Chondrocyte (in vitro differentiated cells): ENCODE results near the gene WDR90. TPM values are rescaled to one million over a fixed set of nuclear protein-coding genes. Genes with fewer than 3 reads are reported as not detected.

Source experiments
- DNase-seq: peaks from one replicate; pipeline ENCODE4 v3.0.0; 2021; ENCODE audit warnings: mixed read lengths, low spot score
- H3K27ac Mint-ChIP-seq: one replicate; pipeline ENCODE4 v1.8.0; 2021; ENCODE audit warnings: mild to moderate bottlenecking, moderate library complexity, mixed read lengths; ENCODE audit not compliant: unreplicated experiment
- H3K27me3 Mint-ChIP-seq: 2 replicates; pipeline ENCODE4 v1.8.0; 2021; ENCODE audit warnings: low read depth, mixed read lengths
- H3K36me3 Mint-ChIP-seq: 2 replicates; pipeline ENCODE4 v1.8.0; 2021; ENCODE audit warnings: low read depth, mixed read lengths
- H3K4me1 Mint-ChIP-seq: 2 replicates; pipeline ENCODE4 v1.8.0; 2021; ENCODE audit warnings: low read depth, mild to moderate bottlenecking, mixed read lengths
- H3K4me3 Mint-ChIP-seq: one replicate; pipeline ENCODE4 v1.8.0; 2021; ENCODE audit warnings: mild to moderate bottlenecking, moderate library complexity, mixed read lengths; ENCODE audit not compliant: unreplicated experiment
- H3K9me3 Mint-ChIP-seq: 2 replicates; pipeline ENCODE4 v1.8.0; 2021; ENCODE audit warnings: low read depth, mixed read lengths
- CTCF ChIP-seq: fragments of 200-600 bp; sonication (generic); IDR thresholded peaks from 2 replicates; pipeline ENCODE4 v1.5.0; 2021; ENCODE audit warnings: antibody characterized with exemption, mild to moderate bottlenecking, moderate library complexity
- total RNA-seq: library from RNA; stranded (reverse); gene quantifications from 3 replicates; pipeline ENCODE4 v1.2.1, GENCODE V29; 2021

WDR90 gene
- total RNA-seq, 1 donor from 2014 or later: 17.0 TPM

- H3K27ac Mint-ChIP-seq: no peak overlapping the region
- H3K4me1 Mint-ChIP-seq: peaks cover 30% of the 10 kb centered on the region
- no peak for TF ChIP-seq CTCF
- peaks cover 10% of the 10 kb centered on the region for H3K36me3 Mint-ChIP-seq
- H3K27me3 Mint-ChIP-seq: no peaks in the 10 kb centered on the region
- H3K9me3 Mint-ChIP-seq: no peaks in the 10 kb centered on the region
- DNase-seq: no peak
- H3K4me3 Mint-ChIP-seq: no peak overlapping the region
These were observed 28.4 kb downstream of the WDR90 start for GRCh38 chr16:677316-678190.

GRCh38 chr16:678209-678857 lies 29.2 kb downstream of the WDR90 start:
- H3K27me3 Mint-ChIP-seq: no peaks in the 10 kb centered on the region
- no peak overlapping the region for H3K27ac Mint-ChIP-seq
- H3K36me3 Mint-ChIP-seq: peaks cover 8% of the 10 kb centered on the region
- no peak for TF ChIP-seq CTCF
- peaks cover 38% of the 10 kb centered on the region for H3K4me1 Mint-ChIP-seq
- no peak overlapping the region for H3K4me3 Mint-ChIP-seq
- no peaks in the 10 kb centered on the region for H3K9me3 Mint-ChIP-seq
- no peak for DNase-seq

GRCh38 chr16:678858-679813 lies 30.0 kb downstream of the WDR90 start:
- DNase-seq: no peak
- no peak for TF ChIP-seq CTCF
- Mint-ChIP-seq H3K27me3 (no peaks in the 10 kb centered on the region), H3K36me3 (peaks cover 8% of the 10 kb centered on the region), H3K27ac (peak overlapping the region; percentile 93), H3K9me3 (no peaks in the 10 kb centered on the region), H3K4me1 (peaks cover 41% of the 10 kb centered on the region), H3K4me3 (peak overlapping the region; percentile 76)

- DNase-seq: no peak
- no peaks in the 10 kb centered on the region for H3K27me3 Mint-ChIP-seq
- H3K9me3 Mint-ChIP-seq: no peaks in the 10 kb centered on the region
- H3K27ac Mint-ChIP-seq: peak within 1 kb of the TSS; percentile 94
- peaks cover 8% of the 10 kb centered on the region for H3K36me3 Mint-ChIP-seq
- H3K4me1 Mint-ChIP-seq: peaks cover 37% of the 10 kb centered on the region
- TF ChIP-seq CTCF: no peak
- H3K4me3 Mint-ChIP-seq: peak within 1 kb of the TSS; percentile 76
These were observed 30.9 kb downstream of the WDR90 start, which contains the start of gene STUB1 for GRCh38 chr16:679814-680624. Gene STUB1 (plus strand): TSS chr16:680410. CDS start chr16:680526, 116 bp downstream.
